ENCODE results near the gene PRICKLE1. TPM values are rescaled to one million over a fixed set of nuclear protein-coding genes. Genes with fewer than 3 reads are reported as not detected.

Gene PRICKLE1
- total RNA-seq, 1 experiment from 2014 or later, result 14.0 TPM

- H3K4me3 ChIP-seq (ENCODE audit: insufficient read depth, low read depth, low read length), result no peak overlapping the region
- no peaks in the 10 kb centered on the region for H3K36me3 ChIP-seq (replicated peaks; ENCODE audit: control insufficient read depth, insufficient read depth, low read length)
- DNase-seq, result no peak
- no peaks in the 10 kb centered on the region; the same call in 1 of the 2 replicates for H3K27me3 ChIP-seq (ENCODE audit: control insufficient read depth, insufficient read depth, low read length)
Observed at GRCh38 chr12:42607584-42608058, 18.1 kb upstream of the PRICKLE1 start.

- H3K27me3 ChIP-seq (ENCODE audit: control insufficient read depth, insufficient read depth, low read length), result no peaks in the 10 kb centered on the region; the same call in 1 of the 2 replicates
- no peaks in the 10 kb centered on the region for H3K36me3 ChIP-seq (replicated peaks; ENCODE audit: control insufficient read depth, insufficient read depth, low read length)
Observed at GRCh38 chr12:42606471-42606870, 16.9 kb upstream of the PRICKLE1 start.

GRCh38 chr12:42605685-42606084 lies 16.1 kb upstream of the PRICKLE1 start:
- H3K36me3 ChIP-seq (replicated peaks; ENCODE audit: control insufficient read depth, insufficient read depth, low read length), result no peaks in the 10 kb centered on the region
- no peaks in the 10 kb centered on the region; the same call in 1 of the 2 replicates for H3K27me3 ChIP-seq (ENCODE audit: control insufficient read depth, insufficient read depth, low read length)
- no peak for DNase-seq
- H3K4me3 ChIP-seq (ENCODE audit: insufficient read depth, low read depth, low read length), result no peak overlapping the region

More at GRCh38 chr12:42606471-42606870, 16.9 kb upstream of the PRICKLE1 start:
- DNase-seq, result no peak
- no peak overlapping the region for H3K4me3 ChIP-seq (ENCODE audit: insufficient read depth, low read depth, low read length)

- H3K36me3 ChIP-seq (replicated peaks; ENCODE audit: control insufficient read depth, insufficient read depth, low read length), result no peaks in the 10 kb centered on the region
- no peaks in the 10 kb centered on the region; the same call in 1 of the 2 replicates for H3K27me3 ChIP-seq (ENCODE audit: control insufficient read depth, insufficient read depth, low read length)
- peak; percentile 41 for DNase-seq
- no peak overlapping the region for H3K4me3 ChIP-seq (ENCODE audit: insufficient read depth, low read depth, low read length)
Observed at GRCh38 chr12:42603246-42603990, 13.9 kb upstream of the PRICKLE1 start.

- H3K36me3 ChIP-seq (replicated peaks; ENCODE audit: control insufficient read depth, insufficient read depth, low read length), result no peaks in the 10 kb centered on the region
Observed at GRCh38 chr12:42593874-42594273, 4.3 kb upstream of the PRICKLE1 start.

GRCh38 chr12:42590330-42590934 lies 886 bp upstream of the PRICKLE1 start:
- no peaks in the 10 kb centered on the region for H3K36me3 ChIP-seq (replicated peaks; ENCODE audit: control insufficient read depth, insufficient read depth, low read length)
- DNase-seq, result peak; percentile 29
- peaks cover 35% of the 10 kb centered on the region for H3K27me3 ChIP-seq (ENCODE audit: control insufficient read depth, insufficient read depth, low read length)

More at GRCh38 chr12:42593874-42594273, 4.3 kb upstream of the PRICKLE1 start:
- H3K27me3 ChIP-seq (ENCODE audit: control insufficient read depth, insufficient read depth, low read length), result peaks cover 25% of the 10 kb centered on the region
- no peak for DNase-seq
- H3K4me3 ChIP-seq (ENCODE audit: insufficient read depth, low read depth, low read length), result no peak overlapping the region

GRCh38 chr12:42588524-42589464 lies 752 bp downstream of the PRICKLE1 start:
- peak; percentile 78 for DNase-seq

More at GRCh38 chr12:42590330-42590934, 886 bp upstream of the PRICKLE1 start:
- peak overlapping the region; percentile 59 for H3K4me3 ChIP-seq (ENCODE audit: insufficient read depth, low read depth, low read length)

GRCh38 chr12:42587601-42588523 lies 1.7 kb downstream of the PRICKLE1 start:
- Histone ChIP-seq H3K27me3 (ENCODE audit: control insufficient read depth, insufficient read depth, low read length) (peaks cover 35% of the 10 kb centered on the region), H3K4me3 (ENCODE audit: insufficient read depth, low read depth, low read length) (no peak overlapping the region), H3K36me3 (replicated peaks; ENCODE audit: control insufficient read depth, insufficient read depth, low read length) (no peaks in the 10 kb centered on the region)
- no peak for DNase-seq

More at GRCh38 chr12:42588524-42589464, 752 bp downstream of the PRICKLE1 start:
- peak overlapping the region; percentile 65 for H3K4me3 ChIP-seq (ENCODE audit: insufficient read depth, low read depth, low read length)
- H3K27me3 ChIP-seq (ENCODE audit: control insufficient read depth, insufficient read depth, low read length), result peaks cover 35% of the 10 kb centered on the region
- no peaks in the 10 kb centered on the region for H3K36me3 ChIP-seq (replicated peaks; ENCODE audit: control insufficient read depth, insufficient read depth, low read length)

- peaks cover 32% of the 10 kb centered on the region for H3K27me3 ChIP-seq (ENCODE audit: control insufficient read depth, insufficient read depth, low read length)
- no peaks in the 10 kb centered on the region for H3K36me3 ChIP-seq (replicated peaks; ENCODE audit: control insufficient read depth, insufficient read depth, low read length)
- no peak overlapping the region for H3K4me3 ChIP-seq (ENCODE audit: insufficient read depth, low read depth, low read length)
- DNase-seq, result no peak
Observed at GRCh38 chr12:42586268-42586667, 3.3 kb downstream of the PRICKLE1 start.

- Histone ChIP-seq H3K4me3 (ENCODE audit: insufficient read depth, low read depth, low read length) (no peak overlapping the region), H3K27me3 (ENCODE audit: control insufficient read depth, insufficient read depth, low read length) (peaks cover 29% of the 10 kb centered on the region)
- no peak for DNase-seq
Observed at GRCh38 chr12:42585841-42586216, 3.7 kb downstream of the PRICKLE1 start.

GRCh38 chr12:42585154-42585840 lies 4.2 kb downstream of the PRICKLE1 start:
- Histone ChIP-seq H3K4me3 (ENCODE audit: insufficient read depth, low read depth, low read length) (no peak overlapping the region), H3K36me3 (replicated peaks; ENCODE audit: control insufficient read depth, insufficient read depth, low read length) (no peaks in the 10 kb centered on the region)

More at GRCh38 chr12:42585841-42586216, 3.7 kb downstream of the PRICKLE1 start:
- no peaks in the 10 kb centered on the region for H3K36me3 ChIP-seq (replicated peaks; ENCODE audit: control insufficient read depth, insufficient read depth, low read length)

GRCh38 chr12:42584651-42585111 lies 4.9 kb downstream of the PRICKLE1 start:
- no peak for DNase-seq
- no peaks in the 10 kb centered on the region for H3K36me3 ChIP-seq (replicated peaks; ENCODE audit: control insufficient read depth, insufficient read depth, low read length)
- H3K4me3 ChIP-seq (ENCODE audit: insufficient read depth, low read depth, low read length), result no peak overlapping the region
- H3K27me3 ChIP-seq (ENCODE audit: control insufficient read depth, insufficient read depth, low read length), result peaks cover 17% of the 10 kb centered on the region

More at GRCh38 chr12:42585154-42585840, 4.2 kb downstream of the PRICKLE1 start:
- DNase-seq, result no peak
- H3K27me3 ChIP-seq (ENCODE audit: control insufficient read depth, insufficient read depth, low read length), result peaks cover 23% of the 10 kb centered on the region

- DNase-seq, result no peak
- Histone ChIP-seq H3K27me3 (ENCODE audit: control insufficient read depth, insufficient read depth, low read length) (peaks cover 2% of the 10 kb centered on the region), H3K36me3 (replicated peaks; ENCODE audit: control insufficient read depth, insufficient read depth, low read length) (no peaks in the 10 kb centered on the region), H3K4me3 (ENCODE audit: insufficient read depth, low read depth, low read length) (no peak overlapping the region)
Observed at GRCh38 chr12:42583016-42583415, 6.5 kb downstream of the PRICKLE1 start.

Data from H7 (cell line).